Activated CD8-positive, alpha-beta memory T cell treated with anti-CD3 and anti-CD28 coated beads for 36 hours (primary cell): ENCODE data around the gene ARHGEF25. TPM values are rescaled to one million over a fixed set of nuclear protein-coding genes. Genes with fewer than 3 reads are reported as not detected.
"Not testable (repeated sequence)": the region's sequence is repeated elsewhere in the genome, so short reads cannot be mapped to it uniquely, and the experiment has no call there.

ENCODE experiments used
- CTCF ChIA-PET: fragments of 350-600 bp; sonication (Branson Sonifier 250); formaldehyde crosslinking; loops from one replicate; lab custom pipeline; 2021; ENCODE audit warnings: antibody characterized with exemption; lab: Charles Lee
- POLR2A ChIA-PET: fragments of 350-600 bp; sonication (Branson Sonifier 250); formaldehyde crosslinking; loops from one replicate; lab custom pipeline; 2021; ENCODE audit warnings: antibody characterized with exemption; lab: Charles Lee
- total RNA-seq, 2 experiments: library from RNA; stranded (reverse); gene quantifications; one replicate each; pipeline ENCODE4 v1.2.3, GENCODE V29; 2021

ARHGEF25 gene
- total RNA-seq = 1 to 10 TPM; 1.6 to 2.3 TPM

DNA sequence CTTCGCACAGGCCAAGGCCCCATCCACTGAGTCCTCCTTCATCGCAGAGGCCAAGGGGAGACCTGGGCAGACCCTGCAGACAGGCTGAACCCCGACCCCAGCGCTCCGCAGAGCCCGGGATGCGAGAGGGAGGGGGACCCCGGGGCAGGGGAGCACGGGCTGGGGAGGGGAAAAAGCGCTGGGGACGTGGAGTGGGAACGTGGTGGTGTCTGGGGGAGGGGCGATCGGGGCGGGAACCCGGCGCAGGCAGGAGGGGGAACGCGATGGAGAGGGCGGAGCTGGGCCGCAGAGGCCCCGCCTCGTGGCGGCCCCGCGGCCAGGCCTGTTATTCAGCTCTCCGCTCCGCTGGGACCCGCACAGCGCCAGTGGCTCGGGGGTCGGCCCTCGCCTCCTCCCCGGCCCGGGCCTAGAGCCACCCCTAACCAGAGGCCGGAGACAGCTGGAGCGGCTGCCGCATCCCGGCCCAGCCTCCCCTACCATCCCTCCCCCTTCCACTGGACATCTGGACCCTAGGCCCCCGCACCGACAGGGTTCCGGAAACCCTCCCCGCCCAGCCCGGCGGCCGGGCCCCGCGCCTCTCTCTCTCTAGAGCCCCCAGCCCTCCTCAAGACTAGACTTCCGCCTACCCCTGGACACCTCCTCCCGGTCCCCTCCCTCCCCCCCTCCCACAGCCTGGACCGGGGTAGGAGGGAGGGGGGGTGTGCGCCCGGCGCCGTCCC lies at the start of gene ARHGEF25:
Gene ARHGEF25, plus strand, starts transcription at position 328 of the 719 bp plus-strand sequence. CDS start 460 bp downstream, outside the sequence.
- ChIA-PET CTCF (interaction anchor here (1.1 to 1.6 kb wide), 4 partner anchors 10 to 28 kb away, joined by 3 to 7 read pairs (median 4); no protein-coding TSS in a partner anchor), POLR2A (interaction anchor here (0.6 to 0.9 kb wide), 2 partner anchors 9 to 219 kb away, joined by 3 to 4 read pairs; no protein-coding TSS in a partner anchor)

DNA sequence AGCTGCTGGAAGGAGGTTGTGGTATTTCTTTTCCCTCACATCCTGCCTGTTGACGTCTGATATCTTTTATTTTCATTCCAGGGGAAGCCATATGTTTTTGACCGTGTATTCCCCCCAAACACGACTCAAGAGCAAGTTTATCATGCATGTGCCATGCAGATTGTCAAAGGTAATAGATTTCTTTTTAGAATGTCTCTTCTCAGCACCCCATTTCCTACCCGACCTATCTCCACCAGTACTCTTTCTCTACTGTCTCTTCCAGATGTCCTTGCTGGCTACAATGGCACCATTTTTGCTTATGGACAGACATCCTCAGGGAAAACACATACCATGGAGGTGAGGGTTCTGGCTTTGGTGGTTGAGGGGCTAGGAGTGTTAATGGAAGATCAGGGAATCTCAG lies 47.9 kb upstream of the ARHGEF25 start:
- POLR2A ChIA-PET = no interaction called here
- CTCF ChIA-PET = no interaction called here

DNA sequence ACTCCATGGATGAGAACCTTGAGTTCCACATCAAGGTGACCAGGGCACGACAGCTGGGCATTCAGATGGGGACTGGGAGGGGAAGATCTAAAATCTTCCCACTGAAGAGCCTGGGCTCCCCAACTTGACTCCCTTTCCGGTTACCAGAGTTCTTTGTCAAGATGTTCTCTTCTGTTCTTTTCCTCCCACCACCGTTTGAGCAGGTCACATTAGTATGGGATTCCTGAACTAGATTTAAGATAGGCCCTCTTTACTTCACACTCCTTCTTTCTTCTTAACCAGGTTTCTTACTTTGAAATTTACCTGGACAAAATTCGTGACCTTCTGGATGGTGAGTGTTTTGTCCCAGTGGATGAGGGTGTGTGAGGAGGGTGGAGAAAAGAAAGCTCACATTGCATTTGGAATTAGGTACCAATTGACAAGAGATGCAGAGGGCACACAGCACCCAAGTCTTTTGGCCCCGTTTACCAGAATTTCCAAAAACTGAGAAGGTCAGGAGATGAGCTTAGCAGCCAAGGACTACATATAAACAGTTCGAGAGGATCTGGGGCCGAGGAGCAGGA lies 47.0 kb upstream of the ARHGEF25 start:
- POLR2A ChIA-PET = no interaction called here
- CTCF ChIA-PET = interaction anchor here (0.5 to 1.1 kb wide), 2 partner anchors 69 to 1512 kb away, joined by 3 read pairs; partner anchors contain the start of gene B4GALNT1

DNA sequence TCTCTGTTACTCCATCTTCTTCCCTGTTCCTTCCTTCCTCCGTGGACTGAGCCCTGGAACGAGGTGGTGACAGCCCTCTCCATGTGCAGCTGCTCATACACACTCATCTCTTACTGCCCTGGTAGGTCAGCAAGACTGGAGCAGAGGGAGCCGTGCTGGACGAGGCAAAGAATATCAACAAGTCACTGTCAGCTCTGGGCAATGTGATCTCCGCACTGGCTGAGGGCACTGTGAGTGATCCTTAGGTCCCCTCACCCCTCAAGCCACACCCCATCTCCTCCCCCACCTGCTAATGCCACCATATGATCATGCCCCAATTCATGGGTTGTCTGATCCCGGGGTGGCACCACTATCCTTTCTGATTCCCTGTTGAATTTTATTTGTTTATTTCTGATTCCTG lies 42.4 kb upstream of the ARHGEF25 start:
- ChIA-PET POLR2A (no interaction called here), CTCF (interaction anchor here (1.3 kb wide), 1 partner anchor 15 kb away, joined by 3 read pairs; no protein-coding TSS in a partner anchor)

DNA sequence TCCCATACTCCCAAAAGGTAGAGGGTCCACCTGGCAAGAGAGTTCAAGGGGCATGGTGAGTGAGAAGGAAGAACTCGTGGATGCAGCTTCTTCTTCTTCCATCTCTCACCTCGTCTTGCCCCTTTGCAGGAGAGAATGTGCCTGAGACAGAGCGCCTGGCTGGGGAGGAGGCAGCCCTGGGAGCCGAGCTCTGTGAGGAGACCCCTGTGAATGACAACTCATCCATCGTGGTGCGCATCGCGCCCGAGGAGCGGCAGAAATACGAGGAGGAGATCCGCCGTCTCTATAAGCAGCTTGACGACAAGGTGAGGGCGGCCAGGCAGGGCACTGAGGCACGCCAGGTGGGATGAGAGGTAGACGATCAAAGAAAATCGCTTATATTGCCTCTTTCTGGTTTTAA lies 41.4 kb upstream of the ARHGEF25 start:
- ChIA-PET CTCF (interaction anchor here (2.1 kb wide), 1 partner anchor 14 kb away, joined by 6 read pairs; no protein-coding TSS in a partner anchor), POLR2A (no interaction called here)

DNA sequence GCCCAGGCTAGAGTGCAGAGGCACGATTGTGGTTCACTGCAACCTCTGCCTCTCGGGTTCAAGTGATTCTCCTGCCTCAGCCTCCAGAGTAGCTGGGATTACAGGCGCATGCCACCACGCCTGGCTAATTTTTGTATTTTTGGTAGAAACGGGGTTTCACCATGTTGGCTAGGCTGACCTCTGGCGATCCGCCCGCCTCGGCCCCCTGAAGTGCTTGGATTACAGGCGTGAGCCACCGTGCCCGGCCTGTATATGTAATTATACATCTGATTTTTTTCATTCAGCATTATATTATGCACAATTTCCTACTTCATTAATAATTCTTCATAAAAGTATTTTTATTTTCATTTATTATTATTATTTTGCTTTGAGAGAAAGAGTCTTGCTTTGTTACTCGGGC lies 40.8 kb upstream of the ARHGEF25 start:
- POLR2A ChIA-PET = not testable (repeated sequence)
- CTCF ChIA-PET = interaction anchor here (0.6 to 2.1 kb wide), 3 partner anchors 13 to 919 kb away, joined by 3 to 6 read pairs (median 3); no protein-coding TSS in a partner anchor

DNA sequence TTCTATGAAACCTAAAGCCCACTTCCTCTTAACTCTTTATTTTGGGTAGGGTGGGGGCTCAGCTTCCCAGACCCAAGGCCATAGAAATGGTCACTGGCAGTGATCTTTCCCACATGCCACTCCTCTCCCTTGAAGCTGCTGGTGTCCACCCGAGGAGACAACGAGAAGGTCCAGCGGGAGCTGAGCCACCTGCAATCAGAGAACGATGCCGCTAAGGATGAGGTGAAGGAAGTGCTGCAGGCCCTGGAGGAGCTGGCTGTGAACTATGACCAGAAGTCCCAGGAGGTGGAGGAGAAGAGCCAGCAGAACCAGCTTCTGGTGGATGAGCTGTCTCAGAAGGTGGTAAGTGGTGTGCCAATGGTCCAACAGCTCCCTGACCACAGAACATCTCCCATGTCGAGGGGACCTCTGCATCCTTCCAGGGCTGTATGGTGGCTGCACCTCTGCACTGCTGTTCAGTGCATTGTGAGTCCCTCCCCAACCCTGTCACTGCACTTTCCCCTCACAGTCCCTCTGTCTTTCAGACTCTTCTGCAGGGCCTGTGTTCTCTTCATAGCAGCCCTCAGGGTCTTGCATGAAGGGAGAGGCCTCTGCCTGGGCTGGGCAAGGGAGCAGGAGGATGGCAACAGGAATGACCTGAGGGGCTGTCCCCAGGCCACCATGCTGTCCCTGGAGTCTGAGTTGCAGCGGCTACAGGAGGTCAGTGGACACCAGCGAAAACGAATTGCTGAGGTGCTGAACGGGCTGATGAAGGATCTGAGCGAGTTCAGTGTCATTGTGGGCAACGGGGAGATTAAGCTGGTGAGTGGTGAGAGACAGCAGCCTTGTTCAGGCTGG lies 39.1 kb upstream of the ARHGEF25 start:
- CTCF ChIA-PET = interaction anchor here (0.7 to 1.0 kb wide), 2 partner anchors 9 to 72 kb away, joined by 3 read pairs; no protein-coding TSS in a partner anchor
- POLR2A ChIA-PET = no interaction called here

DNA sequence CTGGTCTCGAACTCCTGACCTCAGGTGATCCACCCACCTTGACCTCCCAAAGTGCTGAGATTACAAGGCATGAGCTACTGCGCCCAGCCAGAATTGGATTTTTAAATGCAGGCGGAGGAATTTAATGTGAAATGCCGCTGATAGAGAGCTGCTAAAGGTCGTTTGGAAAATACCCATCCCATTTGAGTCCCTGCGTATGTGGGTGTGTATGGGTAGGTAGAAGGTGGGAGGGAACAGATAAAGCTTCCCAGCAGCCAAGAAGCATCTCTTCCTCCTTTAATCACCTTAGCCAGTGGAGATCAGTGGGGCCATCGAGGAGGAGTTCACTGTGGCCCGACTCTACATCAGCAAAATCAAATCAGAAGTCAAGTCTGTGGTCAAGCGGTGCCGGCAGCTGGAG lies 36.4 kb upstream of the ARHGEF25 start:
- ChIA-PET POLR2A (no interaction called here), CTCF (interaction anchor here (1.8 kb wide), 1 partner anchor 9 kb away, joined by 12 read pairs; no protein-coding TSS in a partner anchor)

DNA sequence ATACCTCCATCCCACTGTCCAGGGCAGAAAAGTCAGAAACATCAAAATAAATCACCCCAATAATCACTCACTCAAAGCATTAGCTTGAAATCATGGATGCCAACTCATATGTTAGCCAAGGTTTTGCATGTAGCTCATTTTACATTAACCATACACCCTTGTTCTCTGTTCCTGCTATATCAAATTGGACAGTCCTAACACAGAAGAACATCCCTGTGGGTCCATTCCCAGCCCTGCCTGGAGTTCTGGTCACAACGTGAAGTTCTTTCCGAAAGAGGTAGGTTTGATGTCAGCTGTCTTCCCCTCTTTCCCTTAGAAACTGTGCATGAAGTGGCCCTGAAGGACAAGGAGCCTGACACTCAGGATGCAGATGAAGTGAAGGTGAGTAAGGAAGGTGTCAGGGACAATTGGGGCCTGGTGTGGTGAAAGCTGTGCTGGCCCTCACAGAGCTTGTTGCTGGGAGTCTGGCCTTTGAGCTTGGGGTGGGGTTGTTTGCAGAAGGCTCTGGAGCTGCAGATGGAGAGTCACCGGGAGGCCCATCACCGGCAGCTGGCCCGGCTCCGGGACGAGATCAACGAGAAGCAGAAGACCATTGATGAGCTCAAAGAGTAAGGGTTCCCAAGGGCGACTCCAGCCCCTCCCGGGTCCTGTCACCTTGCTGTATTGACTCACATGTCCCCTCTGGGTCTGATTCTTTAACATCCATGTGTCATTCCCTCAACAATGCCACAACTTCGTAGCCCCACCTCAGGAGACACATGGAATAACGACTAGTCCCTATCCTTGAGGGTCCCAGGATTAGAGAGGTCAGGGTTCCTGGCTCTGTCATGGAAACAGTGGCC lies 35.2 kb upstream of the ARHGEF25 start:
- CTCF ChIA-PET = interaction anchor here (1.8 kb wide), 1 partner anchor 8 kb away, joined by 12 read pairs; no protein-coding TSS in a partner anchor
- POLR2A ChIA-PET = no interaction called here

DNA sequence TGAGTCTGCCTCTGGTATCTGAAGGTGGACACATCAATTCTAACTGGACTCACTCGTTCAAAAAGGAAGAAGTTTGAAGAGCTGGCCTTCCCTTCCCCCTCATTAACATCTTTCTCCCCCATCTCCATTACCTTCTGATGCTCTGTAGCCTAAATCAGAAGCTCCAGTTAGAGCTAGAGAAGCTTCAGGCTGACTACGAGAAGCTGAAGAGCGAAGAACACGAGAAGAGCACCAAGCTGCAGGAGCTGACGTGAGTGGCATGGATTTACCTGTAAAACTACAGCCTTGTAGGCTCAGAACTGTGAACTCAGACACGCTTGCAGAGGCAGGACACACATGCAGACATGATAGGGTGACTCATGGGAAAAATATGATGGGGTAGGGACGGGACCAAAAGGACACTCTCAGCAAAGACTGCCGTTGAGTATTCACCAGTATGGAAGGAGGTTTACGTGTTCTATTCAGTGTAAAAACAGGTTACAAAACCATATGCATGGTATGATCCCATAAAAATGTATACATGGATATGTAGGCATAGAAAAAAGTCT lies 34.5 kb upstream of the ARHGEF25 start:
- CTCF ChIA-PET = no interaction called here
- POLR2A ChIA-PET = no interaction called here

DNA sequence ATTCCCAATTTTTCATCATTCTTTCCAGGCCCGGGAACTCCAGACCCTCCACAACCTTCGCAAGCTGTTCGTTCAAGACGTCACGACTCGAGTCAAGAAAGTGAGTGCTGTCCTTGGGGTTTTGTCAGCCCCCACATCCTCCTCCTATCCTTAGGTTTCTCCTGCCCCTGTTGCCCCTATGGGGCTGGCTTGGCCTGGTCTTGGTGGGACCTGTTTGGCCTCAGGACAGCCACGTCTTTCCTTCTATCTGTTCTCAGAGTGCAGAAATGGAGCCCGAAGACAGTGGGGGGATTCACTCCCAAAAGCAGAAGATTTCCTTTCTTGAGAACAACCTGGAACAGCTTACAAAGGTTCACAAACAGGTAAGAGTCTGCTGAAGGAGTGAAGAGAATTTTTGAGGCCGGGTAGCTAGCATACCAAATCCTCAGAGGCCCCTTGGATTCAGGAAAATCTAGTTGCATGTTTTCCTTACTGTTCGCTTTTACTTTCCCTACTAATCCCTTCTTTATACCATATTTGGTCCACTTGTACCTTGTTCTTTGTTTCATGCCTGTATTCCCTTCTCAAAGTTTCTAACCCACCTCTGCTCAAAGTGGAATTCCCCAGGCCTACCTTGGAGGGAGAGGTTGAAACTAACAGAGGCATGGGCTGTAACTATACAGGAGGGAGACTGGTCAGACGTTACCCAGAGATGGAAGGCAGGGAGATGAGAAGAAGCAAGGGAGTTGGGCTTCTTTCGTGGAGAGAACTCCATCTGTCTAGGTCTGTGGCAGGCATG lies 33.1 kb upstream of the ARHGEF25 start:
- ChIA-PET POLR2A (no interaction called here), CTCF (interaction anchor here (7.7 kb wide), 1 partner anchor 43 kb away, joined by 67 read pairs; no protein-coding TSS in a partner anchor)

DNA sequence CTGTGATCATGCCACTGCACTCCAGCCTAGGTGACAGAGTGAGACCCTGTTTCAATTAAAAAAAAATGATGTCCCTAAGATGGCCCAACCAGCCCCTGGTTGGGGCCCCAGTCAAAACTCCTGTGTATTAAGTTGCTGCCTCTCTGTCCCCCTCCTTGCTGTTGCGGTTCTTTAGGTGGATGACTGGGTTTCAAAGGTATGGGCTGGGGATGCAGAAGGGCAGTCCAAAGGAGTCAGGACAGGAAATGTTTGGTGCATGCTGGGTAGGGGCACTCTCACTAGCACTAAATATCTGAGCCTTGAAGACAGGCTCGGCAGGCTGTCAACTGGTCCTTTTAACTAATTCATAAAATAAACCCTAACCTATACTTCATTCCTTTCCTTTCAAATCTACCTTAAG lies 32.2 kb upstream of the ARHGEF25 start:
- CTCF ChIA-PET = interaction anchor here (7.7 kb wide), 1 partner anchor 42 kb away, joined by 67 read pairs; no protein-coding TSS in a partner anchor
- POLR2A ChIA-PET = no interaction called here

DNA sequence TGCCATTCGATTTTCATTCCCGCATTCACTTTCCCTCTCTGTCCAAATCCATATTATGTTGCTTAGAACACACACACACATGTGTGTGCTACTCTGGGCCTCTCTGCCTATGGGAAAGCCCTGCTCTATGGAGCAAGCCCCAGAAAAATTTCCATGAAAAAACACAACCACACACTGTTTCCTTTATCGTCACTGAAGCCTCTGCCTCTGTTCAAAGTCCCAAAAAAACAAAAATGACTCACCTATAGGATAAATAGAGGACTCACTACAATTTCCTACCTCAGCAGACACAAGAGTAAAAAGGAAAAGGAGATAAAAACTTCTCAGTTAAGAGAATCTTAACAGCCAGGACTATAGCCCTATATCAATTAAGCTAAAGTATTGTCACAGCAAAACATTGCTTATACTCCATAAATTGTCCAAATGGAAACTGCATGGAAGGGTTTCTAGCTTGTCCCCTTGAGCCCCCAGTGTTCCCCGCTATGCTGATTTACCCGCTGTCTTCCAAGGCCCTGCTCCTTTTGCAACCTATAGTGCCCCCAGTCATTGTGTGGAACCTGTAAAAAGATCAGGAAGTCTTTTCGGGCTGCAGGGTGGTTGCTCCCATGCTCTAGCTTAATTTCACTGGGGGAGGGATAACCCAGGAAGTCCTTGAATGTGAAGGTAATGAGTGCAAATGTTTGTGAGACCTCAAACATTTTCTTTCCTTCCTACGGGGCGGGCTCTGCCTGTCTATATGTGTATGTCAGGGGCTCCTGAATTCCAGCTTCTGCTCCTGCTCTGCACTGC lies 31.4 kb upstream of the ARHGEF25 start:
- POLR2A ChIA-PET = no interaction called here
- CTCF ChIA-PET = interaction anchor here (7.7 kb wide), 1 partner anchor 41 kb away, joined by 67 read pairs; no protein-coding TSS in a partner anchor

DNA sequence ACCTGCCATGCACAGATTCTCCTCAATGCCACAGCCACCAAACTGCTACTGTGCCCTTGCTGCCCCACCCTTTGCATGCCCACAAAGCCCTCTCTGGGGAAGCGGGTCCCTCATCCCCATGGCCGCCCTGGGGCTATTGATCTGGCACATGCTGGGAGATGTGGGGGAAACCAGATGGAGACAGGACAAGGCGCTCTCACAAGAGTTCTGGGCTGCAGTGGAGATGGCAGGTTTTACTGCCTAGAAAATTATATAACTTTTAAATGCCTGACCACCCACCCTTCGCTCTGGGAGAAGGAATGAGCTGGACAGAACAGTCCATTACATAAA lies 30.8 kb upstream of the ARHGEF25 start:
- ChIA-PET CTCF (interaction anchor here (1.3 to 7.7 kb wide), 2 partner anchors 41 to 53 kb away, joined by 4 to 67 read pairs; partner anchors contain the start of gene B4GALNT1), POLR2A (no interaction called here)

DNA sequence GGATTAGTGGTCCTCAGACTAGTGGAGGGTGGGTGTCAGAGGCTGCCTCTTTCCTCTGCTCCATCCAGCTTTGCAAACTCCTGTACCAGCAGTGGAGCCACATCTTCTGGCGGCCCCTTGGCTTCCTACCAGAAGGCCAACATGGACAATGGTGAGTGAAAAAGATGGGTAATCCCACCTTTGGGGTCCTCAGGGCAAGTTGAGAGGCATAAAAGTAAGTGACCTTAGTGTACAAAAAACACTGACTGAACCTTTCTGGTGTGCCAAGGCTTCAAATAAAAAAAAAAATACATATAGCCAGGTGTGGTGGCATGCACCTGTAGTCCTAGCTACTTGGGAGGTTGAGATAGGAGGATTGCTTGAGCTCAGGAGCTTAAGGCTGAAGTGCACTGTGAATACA lies 29.4 kb upstream of the ARHGEF25 start:
- ChIA-PET CTCF (interaction anchor here (0.6 to 7.7 kb wide), 6 partner anchors 10 to 51 kb away, joined by 3 to 67 read pairs (median 6); partner anchors contain the start of gene B4GALNT1), POLR2A (no interaction called here)

DNA sequence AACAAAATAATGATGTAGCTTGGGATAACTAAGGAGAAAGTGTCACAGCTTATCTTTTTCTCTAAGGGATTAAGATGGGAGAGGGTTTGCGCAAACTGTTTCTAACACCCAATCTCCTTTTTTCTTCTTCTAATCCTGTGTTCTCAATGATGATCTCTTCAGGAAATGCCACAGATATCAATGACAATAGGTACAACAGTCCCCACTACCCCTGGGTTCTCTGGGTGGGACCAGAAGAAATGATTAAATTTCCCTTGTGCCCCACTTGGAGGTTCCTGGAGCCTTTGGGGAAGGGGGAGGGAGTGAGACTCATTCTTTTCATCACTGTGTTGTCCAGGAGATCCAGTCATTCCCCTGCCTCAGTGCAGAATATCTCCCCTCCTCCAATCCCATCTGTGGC lies 28.8 kb upstream of the ARHGEF25 start:
- ChIA-PET CTCF (interaction anchor here (0.6 to 7.7 kb wide), 12 partner anchors 10 to 60 kb away, joined by 3 to 67 read pairs (median 8); partner anchors contain the start of genes B4GALNT1 and PIP4K2C), POLR2A (no interaction called here)
